Uterus (tissue), 4 donors: Measurements from ENCODE around the gene RARB. TPM values are rescaled to one million over a fixed set of nuclear protein-coding genes. Genes with fewer than 3 reads are reported as not detected.

Experiments
- DNase-seq, 2 donors: peaks; one replicate each; pipeline ENCODE4 v3.0.0-alpha.2; 2019 to 2020
- H3K27ac ChIP-seq, 2 donors: fragments of 200-600 bp; sonication (generic); 1 replicate in 1 of 2; 2 replicates in 1 of 2; pipeline ENCODE4 v1.5.1; 2016 to 2018
- H3K27me3 ChIP-seq, 2 donors: fragments of 200-600 bp; sonication (generic); one replicate each; pipeline ENCODE4 v1.5.1; 2018 to 2019; ENCODE audit warnings: control low read depth in 1 of 2
- H3K36me3 ChIP-seq, 2 donors: fragments of 200-600 bp; sonication (generic); one replicate each; pipeline ENCODE4 v1.5.1; 2019; ENCODE audit warnings: control low read depth in 1 of 2
- H3K4me1 ChIP-seq, 2 donors: fragments of 200-600 bp; sonication (generic); one replicate each; pipeline ENCODE4 v1.5.1; 2018 to 2019; ENCODE audit warnings: control low read depth in 1 of 2
- H3K4me3 ChIP-seq, 2 donors: fragments of 200-600 bp; sonication (generic); 1 replicate in 1 of 2; 2 replicates in 1 of 2; pipeline ENCODE4 v1.5.1; 2018 to 2019; ENCODE audit warnings: mild to moderate bottlenecking in 1 of 2
- H3K9me3 ChIP-seq, 2 donors: fragments of 200-600 bp; sonication (generic); one replicate each; pipeline ENCODE4 v1.5.1; 2019; ENCODE audit warnings: control low read depth in 1 of 2
- POLR2A ChIP-seq, 2 donors: fragments of 450-650 bp; IDR thresholded peaks; one replicate each; pipeline ENCODE4 v1.6.1; 2016; ENCODE audit warnings: antibody characterized with exemption in 2 of 2, mild to moderate bottlenecking in 1 of 2, moderate library complexity in 1 of 2
- intact Hi-C: fragments of 100-400 bp; cut with DNase I; formaldehyde crosslinking; loops from one replicate; pipeline ENCODE4 v1.15.1; 2023; ENCODE audit warnings: low total_unique reads
- total RNA-seq, 4 donors: library from RNA; depleted of rRNA in 3 of 4; stranded (reverse); fragments of >200 nt in 3 of 4; gene quantifications; one replicate each; pipeline versions ENCODE4 v1.1.0 to v1.2.4, GENCODE V29; 2014 to 2023
- TF ChIP-seq, protein P1 (sequence below), 4 experiments: fragments of 200-600 bp in 2 of 4; fragments of 450-650 bp in 2 of 4; sonication (generic) in 2 of 4; IDR thresholded peaks; one replicate each; pipeline ENCODE4 v1.5.1; 2016 to 2019; ENCODE audit warnings: antibody characterized with exemption in 4 of 4, mild to moderate bottlenecking in 2 of 4, moderate library complexity in 1 of 4
- donor health status: DM: yes; HTN: yes; CAD: no.

RARB gene
- total RNA-seq, 4 donors from 2014 or later: 6.7 to 63.0 (median 14.5) TPM

DNA sequence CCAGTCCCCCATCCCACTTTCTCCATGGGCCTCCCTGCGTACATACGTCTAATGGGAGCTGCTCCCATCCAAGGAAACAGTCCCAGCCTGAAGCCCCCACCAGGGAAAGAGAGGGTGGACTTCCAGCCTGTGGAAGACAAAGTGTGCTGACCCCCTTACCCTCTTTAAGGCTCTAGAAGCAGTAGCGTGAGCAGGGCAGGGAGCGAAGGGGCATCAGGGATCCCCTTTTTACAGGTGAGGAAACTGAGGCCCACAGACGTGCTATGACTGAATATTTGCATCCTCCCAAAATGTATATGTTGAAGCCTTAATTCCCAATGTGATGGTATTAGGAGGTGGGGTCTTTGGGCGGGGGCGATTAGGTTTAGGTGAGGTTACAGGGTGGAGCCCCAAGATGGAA lies 153.3 kb downstream of the RARB start:
- TF ChIP-seq, protein P1, sequence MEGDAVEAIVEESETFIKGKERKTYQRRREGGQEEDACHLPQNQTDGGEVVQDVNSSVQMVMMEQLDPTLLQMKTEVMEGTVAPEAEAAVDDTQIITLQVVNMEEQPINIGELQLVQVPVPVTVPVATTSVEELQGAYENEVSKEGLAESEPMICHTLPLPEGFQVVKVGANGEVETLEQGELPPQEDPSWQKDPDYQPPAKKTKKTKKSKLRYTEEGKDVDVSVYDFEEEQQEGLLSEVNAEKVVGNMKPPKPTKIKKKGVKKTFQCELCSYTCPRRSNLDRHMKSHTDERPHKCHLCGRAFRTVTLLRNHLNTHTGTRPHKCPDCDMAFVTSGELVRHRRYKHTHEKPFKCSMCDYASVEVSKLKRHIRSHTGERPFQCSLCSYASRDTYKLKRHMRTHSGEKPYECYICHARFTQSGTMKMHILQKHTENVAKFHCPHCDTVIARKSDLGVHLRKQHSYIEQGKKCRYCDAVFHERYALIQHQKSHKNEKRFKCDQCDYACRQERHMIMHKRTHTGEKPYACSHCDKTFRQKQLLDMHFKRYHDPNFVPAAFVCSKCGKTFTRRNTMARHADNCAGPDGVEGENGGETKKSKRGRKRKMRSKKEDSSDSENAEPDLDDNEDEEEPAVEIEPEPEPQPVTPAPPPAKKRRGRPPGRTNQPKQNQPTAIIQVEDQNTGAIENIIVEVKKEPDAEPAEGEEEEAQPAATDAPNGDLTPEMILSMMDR (IDR thresholded peaks at IDR 0.05): no peak
- no peak for TF ChIP-seq POLR2A (IDR thresholded peaks at IDR 0.05)
- no peak overlapping the region for H3K4me3 ChIP-seq
- intact Hi-C loops: loop anchor here (10.0 kb wide), 1 partner anchor 157 kb away; the partner anchor contains the start of gene RARB
- H3K4me1 ChIP-seq: no peaks in the 10 kb centered on the region
- H3K27me3 ChIP-seq: no peaks in the 10 kb centered on the region
- H3K27ac ChIP-seq: no peak overlapping the region
- DNase-seq: no peak
- no peaks in the 10 kb centered on the region for H3K9me3 ChIP-seq
- no peaks in the 10 kb centered on the region for H3K36me3 ChIP-seq

GRCh38 chr3:25581823-25582222 lies 153.8 kb downstream of the RARB start:
- Histone ChIP-seq H3K27ac (no peak overlapping the region), H3K27me3 (no peaks in the 10 kb centered on the region), H3K36me3 (no peaks in the 10 kb centered on the region), H3K4me3 (no peak overlapping the region), H3K9me3 (no peaks in the 10 kb centered on the region), H3K4me1 (no peaks in the 10 kb centered on the region)
- TF ChIP-seq, protein P1 (IDR thresholded peaks at IDR 0.05): no peak
- no peak for TF ChIP-seq POLR2A (IDR thresholded peaks at IDR 0.05)
- intact Hi-C loops: loop anchor here (10.0 kb wide), 1 partner anchor 157 kb away; the partner anchor contains the start of gene RARB
- no peak for DNase-seq

DNA sequence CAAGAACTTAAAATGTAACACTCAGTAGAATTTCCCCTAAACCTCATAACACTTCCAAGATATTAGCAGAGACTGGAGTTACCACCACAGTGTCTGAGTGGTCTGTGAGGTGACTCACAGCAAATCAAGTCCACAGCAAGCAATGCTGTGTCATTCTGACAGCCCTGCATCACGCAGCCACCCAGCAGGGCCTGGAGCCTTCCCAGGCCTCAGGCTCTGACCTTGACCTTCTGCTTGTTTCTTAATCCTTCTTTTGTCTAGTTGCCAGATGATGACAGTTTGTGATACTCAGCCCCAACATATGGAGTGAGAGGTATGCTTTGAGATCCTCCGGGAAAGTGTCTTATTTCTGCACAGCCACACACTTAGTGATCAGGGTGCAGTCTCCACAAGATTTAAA lies 154.2 kb downstream of the RARB start:
- Histone ChIP-seq H3K27ac (no peak overlapping the region), H3K4me1 (no peaks in the 10 kb centered on the region), H3K36me3 (no peaks in the 10 kb centered on the region), H3K9me3 (no peaks in the 10 kb centered on the region), H3K27me3 (no peaks in the 10 kb centered on the region), H3K4me3 (no peak overlapping the region)
- no peak for TF ChIP-seq POLR2A (IDR thresholded peaks at IDR 0.05)
- TF ChIP-seq, protein P1 (IDR thresholded peaks at IDR 0.05): no peak
- intact Hi-C loops: loop anchor here (10.0 kb wide), 1 partner anchor 157 kb away; the partner anchor contains the start of gene RARB
- DNase-seq: no peak

GRCh38 chr3:25583343-25583742 lies 155.3 kb downstream of the RARB start:
- H3K4me3 ChIP-seq: no peak overlapping the region
- no peak overlapping the region for H3K27ac ChIP-seq
- no peaks in the 10 kb centered on the region for H3K9me3 ChIP-seq
- intact Hi-C loops: loop anchor here (10.0 kb wide), 1 partner anchor 159 kb away; the partner anchor contains the start of gene RARB
- TF ChIP-seq, protein P1 (IDR thresholded peaks at IDR 0.05): no peak
- TF ChIP-seq POLR2A (IDR thresholded peaks at IDR 0.05): no peak
- no peaks in the 10 kb centered on the region for H3K27me3 ChIP-seq
- H3K36me3 ChIP-seq: no peaks in the 10 kb centered on the region
- H3K4me1 ChIP-seq: no peaks in the 10 kb centered on the region
- DNase-seq: no peak

DNA sequence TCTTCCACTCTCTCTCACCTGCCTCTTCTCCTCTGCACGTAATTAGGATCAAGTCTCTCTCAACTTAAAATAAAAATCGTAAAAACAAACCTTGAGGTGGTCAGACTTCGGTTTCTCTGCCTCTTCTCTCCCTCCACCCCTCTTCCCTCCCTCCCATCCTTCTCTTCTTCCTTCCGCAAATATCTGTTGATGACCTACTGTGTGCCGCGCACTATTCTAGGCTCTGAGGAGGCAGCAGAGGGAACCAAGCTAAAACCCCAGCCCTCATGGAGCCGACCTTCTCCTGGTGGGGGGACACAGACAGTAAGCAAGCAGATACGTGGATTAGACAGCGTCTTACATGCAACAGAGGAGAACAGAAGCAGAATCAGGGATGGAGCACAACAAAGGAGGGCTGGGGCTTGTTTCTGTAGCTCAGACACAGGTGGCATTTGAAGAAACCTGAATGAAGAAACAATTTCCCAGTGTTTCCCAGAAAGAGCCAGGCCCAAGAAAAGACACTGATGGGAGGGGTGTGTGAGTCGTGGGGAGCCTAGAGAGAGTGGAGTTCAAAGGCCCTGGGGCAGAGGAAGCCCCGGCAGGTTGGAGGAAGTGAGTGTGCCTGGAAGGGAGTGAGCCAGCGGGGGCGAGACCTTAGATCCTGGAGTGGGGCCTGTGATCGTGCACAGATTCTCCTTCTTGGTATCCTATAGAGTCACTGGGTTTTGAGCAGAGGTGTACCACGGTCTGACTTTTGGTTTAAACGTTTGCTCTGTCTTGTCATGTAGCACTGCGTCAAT lies 156.1 kb downstream of the RARB start:
- no peak for DNase-seq
- Histone ChIP-seq H3K27ac (no peak overlapping the region), H3K4me3 (no peak overlapping the region), H3K9me3 (no peaks in the 10 kb centered on the region), H3K36me3 (no peaks in the 10 kb centered on the region), H3K4me1 (no peaks in the 10 kb centered on the region), H3K27me3 (no peaks in the 10 kb centered on the region)
- intact Hi-C loops: loop anchor here (10.0 kb wide), 1 partner anchor 159 kb away; the partner anchor contains the start of gene RARB
- no peak for TF ChIP-seq POLR2A (IDR thresholded peaks at IDR 0.05)
- TF ChIP-seq, protein P1 (IDR thresholded peaks at IDR 0.05): no peak
